GM21515 (cell line): ENCODE measurements around the gene SLC16A8.
"Not testable (repeated sequence)": the region's sequence is repeated elsewhere in the genome, so short reads cannot be mapped to it uniquely, and the experiment has no call there.

Experiments used
- ATAC-seq: cut with Tn5 transposase; IDR thresholded peaks from one replicate; pipeline ENCODE4 v1.9.1; 2021; ENCODE audit not compliant: unreplicated experiment

Gene SLC16A8

DNA sequence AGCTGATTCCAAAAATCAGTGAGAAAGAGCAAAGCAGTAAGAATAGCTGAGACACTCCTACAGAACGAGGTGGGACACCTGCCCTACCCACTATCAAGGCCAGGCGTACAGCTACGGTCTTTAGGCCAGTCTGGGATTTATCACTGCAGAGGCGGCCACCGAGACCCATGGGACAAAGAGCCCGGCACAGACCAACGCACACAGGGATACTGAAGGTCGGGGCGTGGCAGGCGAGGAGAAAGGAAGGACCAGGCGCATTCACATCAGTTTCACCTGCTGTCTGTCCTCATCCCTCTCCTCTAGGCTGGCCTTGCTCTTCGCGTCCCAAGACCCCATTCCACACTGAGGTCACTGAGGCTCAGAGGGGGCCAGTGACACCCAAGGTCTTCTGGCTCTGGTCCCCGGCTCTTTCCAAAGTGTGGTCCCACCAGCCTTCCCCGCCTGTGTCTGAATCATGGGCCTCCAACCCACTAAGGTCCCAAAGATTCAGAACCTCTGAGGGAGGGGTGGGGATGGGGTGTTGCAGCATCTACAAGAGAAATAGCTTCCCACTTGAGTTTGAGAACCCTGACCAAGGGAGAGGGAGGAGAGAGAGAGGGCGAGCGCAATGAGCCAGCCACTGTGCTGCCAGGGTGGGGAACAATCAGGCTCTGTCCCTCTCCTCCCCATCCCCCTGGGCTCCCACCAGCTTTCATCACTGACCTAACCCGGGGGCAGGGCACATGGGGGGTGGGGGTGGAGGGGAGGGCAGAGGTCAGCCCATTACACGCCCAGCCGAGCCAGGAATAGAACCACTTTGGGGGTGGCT lies 34.0 kb downstream of the SLC16A8 start:
- no peak for ATAC-seq

DNA sequence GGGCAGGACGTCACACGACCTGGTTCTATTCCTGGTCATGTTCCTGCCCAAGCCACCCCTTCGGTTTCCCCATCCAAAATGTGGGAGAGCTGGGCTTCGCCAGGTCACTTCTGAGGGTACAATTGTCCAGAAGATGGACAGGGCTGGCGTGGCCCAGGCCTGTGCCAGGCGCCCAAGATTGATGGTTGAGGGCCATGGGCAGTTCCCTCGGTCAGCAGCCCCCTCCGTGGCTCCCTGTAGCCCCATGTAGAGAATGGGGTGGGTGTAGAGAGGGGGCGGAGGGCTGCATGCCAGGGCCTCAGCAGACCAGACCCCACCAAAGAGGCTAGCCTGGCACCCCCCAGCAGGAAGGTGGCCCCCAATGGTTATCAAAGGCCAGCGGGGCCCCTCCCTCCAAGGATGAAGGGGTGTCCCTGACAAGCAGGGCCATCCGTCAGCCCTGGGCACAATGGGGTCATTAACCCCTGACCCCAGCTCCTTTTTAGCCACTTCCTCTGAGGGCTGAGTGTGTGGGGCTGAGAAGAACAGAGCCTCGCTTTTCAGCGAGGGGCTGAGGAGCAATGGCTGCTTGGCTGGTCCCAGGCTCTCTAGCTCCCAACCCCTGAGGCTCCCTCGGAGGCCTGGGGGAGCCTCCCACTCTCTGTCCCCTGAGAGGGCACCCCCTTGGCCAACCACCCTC lies 37.8 kb downstream of the SLC16A8 start:
- no peak for ATAC-seq

DNA sequence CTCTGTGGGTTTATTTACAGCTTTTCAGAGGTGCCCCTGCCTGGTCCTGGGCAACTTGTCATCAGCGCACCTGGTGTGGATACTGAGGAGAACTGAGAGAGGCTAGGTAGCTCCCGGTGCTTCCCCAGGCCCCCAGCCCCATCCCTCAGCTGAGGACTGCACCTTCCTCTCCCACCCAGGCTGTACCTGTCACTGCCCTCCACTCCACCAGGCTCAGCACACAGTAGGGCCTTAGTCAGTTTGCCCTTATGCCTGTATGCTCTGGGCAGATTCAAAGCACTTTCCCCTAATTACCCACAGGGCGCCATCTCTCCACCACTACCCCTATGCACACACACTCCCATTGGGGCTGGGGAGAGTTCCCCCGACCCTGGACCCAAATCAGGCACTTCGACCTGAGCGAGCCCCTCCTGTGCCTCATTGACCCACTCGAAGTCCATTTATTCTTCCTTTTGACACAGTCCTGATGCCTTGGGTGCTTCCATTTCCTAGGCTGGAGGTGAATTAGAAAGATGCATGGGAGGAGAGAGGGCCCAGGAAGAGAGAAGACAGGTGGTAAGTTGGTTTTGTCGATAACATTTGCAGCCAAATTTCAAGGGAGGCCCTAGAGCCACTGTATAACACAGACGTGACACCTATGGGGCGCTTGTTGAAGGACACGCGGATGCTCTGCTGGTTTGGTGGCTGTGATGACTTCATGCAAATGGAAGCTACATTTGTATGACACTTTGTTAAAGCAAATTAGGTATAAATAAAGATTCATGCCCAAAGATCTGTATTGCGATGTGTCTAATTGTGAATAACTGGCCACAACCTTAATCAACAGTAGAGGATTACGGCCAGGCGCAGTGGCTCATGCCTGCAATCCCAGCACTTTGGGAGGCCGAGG lies 40.6 kb downstream of the SLC16A8 start:
- no peak for ATAC-seq

DNA sequence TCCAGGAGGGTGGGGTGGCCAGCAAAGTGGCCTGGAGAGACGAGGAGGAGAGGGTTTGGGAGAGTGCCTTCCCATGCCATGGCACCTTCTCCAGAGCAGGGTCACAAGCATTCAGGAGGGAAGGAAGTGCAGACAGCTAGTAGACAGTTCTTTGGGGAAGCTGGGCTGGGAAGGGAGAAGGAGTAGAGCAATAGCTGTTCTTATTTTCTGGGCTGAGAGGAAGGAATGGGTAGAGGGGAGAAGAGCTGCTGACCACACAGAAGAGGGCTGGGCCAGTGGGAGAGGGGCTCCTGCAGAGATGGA lies 41.5 kb downstream of the SLC16A8 start:
- ATAC-seq: no peak

DNA sequence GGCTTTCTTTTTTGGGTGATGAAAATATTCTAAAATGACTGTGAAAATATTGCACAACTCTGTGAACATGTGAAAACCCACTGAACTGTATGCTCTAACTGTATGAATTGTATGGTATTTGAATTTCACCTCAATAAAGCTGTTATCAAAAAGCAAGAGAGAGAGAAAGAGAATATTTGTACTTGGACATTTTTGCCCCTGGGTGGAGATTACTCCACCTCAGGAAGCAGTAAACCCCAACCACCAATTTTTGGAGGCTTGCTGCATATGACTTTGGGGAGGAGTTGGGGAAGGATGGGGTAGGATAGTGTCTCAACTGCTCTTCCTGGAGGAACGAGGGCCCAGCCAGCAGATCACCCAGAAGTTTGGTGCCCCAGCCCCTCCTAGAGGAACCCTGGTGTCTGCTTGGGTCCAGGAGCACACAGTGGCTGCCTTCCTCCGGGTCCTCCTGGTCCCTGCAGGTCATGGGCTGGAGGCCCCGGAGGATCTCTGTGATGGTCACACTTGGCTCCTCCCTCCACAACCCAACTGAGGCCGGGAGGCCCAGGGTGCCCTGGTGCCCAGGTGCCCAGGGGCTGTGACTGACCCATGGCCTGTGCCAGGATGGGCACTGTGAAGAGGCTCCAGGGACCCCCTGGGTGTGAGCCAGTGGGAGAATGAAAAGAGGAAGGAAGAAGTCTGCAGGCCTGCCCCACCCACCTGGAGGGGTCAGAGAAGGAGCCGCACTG lies 42.1 kb downstream of the SLC16A8 start:
- no peak for ATAC-seq

DNA sequence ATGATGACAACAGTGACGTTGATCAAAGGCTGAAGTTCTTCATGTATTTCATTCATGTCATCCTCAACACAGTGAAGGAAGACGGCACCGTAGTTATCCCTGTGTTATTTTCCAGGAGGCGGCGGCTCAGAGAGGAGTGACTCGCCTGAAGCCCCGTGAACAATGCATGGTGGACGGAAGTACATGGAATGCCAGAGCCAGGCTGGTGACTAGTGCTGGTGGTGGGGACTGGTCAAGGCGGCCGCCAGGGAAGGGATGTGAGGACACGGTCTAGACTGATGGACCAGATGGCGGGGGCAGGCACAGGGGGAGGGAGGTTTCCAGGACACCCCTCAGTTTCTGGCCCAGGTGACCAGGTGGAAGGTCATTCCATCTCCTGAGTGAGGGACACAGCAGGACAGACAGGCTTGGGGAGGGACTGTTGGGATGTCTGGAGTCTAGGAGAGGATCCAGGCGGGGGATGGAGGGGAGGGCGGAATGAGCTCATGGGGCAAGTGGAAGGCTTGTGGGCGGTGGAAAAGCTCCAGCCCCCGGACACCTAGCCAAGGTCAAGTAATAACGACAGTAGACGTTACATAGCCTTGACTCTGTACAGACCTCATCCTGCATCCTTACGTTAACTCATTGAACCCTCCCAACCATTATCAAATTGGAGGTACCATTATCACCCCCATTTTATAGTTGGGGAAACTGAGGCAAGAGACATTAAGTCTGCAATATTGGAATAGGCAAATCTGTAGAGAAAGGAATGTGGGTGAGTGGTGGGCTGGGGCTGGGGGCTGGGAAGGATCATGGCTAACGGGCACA lies 42.8 kb downstream of the SLC16A8 start:
- ATAC-seq: no peak

DNA sequence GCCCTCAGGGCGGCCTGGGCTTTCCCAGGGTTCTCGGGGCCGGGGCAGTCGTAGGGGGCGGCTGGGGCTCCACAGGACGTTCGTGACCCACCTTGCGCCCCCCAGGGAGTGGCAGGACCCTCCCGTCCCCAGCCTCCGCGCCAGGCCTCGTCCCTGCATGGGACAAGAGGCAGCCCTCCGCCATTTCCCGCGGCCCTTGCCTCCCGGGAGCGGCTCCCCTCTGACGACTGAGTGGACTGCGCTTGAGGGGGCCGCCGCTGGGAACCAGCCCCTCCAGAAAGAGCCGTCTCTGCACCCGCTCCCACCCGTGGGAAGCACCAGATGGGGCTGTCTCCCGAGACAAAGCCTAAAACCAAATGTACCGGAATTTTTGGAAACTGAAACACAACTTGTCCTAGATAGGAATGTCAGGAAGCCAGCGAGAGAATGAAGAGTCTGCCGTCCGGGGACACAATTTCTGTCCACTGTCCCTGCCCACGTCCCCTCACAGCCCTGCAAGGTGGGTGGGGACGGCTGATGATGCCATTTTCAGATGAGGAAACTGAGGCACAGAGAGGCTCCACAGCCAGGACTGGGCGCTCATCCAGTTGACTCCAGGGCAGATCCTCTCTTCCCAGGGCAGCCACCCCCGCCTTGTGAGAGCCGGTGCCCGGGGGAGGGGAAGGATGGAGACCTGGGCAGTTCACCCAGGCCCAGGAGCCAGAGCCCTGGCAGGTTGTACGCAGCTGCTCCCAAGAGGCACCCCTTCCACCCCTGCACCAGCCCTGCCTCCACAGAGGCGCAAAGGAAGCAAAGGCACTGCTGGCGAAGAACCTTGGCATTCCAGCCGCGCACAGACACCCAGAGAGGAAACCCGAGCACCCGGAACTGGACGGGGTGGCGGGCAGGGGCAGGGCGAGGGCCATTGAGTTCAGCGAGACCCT lies 44.8 kb downstream of the SLC16A8 start:
- ATAC-seq: no peak

DNA sequence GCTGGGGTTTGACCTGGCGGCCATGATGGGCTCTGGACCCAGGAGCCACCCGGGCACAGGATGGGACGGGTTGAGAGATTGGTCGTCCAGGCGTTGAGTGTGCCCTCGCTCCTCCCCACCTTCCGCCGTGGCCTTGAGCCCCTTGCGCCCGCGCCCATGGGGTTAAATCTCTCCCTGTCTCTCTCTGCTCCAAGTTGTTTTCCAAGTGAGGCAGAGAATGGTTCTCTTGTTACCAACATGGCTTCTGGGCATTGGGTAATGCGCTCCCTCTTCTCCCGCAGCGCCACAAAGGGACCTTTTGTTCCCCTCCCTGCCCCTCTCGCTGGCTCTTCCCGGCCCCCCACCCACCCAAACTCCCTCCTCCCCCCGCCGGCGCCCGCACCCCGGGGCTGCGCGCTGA lies 45.6 kb downstream of the SLC16A8 start:
- no peak for ATAC-seq

DNA sequence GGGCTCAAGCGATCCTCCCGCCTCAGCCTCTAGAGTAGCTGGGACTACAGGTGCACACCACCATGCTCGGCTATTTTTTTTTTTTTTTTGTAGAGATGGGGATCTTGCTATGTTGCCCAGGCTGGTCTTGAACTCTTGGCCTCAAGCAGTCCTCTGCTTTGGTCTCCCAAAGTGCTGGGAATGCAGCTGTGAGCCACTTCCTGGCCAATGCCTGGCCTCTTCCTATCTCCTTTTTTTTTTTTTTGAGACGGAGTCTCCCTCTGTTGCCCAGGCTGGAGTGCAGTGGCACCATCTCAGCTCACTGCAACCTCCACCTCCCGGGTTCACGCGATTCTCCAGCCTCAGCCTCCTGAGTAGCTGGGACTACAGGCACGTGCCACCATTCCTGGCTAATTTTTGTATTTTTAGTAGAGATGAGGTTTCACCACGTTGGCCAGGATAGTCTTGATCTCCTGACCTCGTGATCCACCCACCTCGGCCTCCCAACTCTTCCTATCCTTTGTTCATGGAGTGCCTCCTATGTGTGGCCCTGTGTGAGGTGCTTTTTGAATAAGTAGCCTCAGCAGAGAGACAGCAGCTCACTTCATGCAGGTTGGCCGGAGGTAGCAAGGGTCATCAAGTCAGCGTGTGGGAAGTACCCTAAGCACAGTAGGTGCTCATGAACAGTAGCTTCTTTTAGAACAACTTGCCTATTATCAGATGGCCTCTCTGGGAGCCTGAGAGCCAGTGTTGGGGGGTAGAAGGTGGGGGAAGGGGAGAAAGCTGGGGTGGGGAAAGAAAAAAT lies 46.4 kb downstream of the SLC16A8 start:
- ATAC-seq: not testable (repeated sequence)

DNA sequence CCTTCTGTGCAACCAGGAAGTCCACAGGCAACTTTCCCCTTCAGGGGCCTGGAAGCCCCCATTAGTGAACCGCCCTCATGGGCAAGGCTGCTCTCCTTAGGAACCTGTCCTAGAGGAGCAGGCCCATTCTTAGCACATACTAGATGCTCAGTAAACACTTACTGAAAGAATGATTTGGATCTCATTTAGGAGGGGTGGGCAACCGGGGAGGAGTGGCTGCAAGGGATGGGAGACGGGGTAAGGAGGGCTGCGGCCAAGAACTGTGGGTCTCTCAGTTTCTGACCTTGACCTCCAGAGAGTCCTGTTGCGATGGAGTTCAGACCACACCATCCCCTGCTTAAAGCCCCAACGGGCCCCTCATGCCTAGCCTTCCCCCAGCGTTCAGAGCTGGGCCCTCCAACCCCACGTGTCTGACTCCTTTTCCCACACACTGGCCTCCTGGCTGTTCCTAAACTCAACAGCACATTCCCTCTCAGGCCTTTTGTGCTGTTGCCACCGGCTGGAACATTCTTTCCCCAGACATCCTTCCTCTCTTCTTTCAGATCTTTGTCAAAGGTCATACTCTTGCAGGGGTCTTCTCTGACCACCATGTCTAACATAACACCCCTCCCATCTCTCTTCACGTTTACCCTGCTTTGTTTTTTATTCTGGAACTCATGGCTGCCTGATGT lies 47.5 kb downstream of the SLC16A8 start:
- no peak for ATAC-seq

DNA sequence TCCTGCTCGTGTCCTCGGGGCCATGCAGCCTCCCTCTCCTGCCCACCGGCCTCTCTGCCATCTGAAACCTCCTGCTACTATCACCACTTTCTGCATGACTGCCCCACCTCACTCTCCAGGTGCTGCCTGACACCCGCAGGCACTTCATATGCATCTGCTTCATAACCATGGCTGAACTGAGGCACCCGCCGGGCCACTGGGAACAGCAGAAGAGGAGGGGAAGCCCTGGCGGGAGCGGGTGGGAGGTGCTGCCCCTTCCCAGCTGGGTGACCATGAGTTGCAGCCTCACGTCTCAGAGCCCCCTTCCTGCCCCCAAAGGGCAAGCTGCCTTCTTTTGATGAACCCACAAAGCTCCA lies 48.5 kb downstream of the SLC16A8 start:
- ATAC-seq: no peak

DNA sequence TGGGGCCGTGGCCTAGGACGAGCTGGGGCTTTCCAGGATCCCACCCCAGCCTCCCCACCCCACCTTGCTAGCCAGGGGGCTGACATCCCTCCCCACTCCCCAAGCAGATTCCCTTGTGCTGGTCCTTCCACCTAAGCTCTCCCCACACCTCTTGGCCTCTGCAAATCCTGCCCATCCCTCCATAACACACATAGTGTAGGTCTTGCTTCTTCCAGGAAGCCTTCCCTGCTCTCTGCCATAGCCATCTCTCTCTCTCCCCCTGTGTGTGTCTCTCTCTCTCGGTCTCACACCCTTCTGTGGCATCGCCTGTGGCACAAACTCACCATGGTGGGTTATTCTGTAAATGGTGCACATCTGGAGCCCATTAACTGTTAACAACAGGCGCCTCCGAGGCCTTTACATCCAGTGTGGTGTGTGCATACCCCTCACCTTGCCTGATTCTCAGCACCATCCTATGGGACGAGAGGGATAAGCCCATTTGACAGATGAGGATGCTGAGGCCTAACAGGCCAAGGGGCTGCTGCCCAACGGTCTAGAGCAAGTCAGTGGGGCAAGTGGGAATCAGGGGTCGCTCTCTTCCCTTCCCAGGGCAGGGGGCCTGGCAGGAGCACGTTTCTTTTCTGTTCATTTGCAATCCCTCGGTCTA lies 49.0 kb downstream of the SLC16A8 start:
- no peak for ATAC-seq

DNA sequence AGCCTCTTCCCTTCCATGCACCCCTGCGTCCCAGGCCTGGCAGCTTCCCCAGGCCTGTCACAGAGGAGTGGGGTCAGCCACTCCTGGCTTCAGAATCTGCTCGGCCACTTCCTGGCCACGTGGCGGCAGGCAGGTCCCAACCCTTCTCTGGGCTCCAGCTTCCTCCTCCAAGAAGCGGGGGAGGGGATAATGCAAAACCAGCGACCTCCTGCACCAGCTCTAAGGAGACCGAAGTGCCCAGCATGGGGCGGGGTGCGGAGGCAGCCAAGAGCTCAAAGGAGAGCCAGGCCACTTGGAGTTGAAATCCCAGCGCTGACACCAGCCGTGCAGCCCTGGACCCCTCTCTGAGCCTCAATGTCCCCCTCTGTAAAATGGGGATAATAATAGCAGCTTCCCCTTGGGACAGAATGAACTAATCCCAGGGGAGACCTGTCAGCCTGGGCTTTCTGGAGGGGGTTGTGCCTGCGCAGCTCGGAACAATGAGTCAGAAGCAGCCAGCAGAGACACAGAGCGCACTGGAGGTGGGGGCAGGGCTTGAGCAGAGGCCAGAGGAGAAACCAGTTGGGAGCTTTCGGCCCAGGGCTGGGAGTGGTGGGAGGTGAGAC lies 49.6 kb downstream of the SLC16A8 start:
- no peak for ATAC-seq

DNA sequence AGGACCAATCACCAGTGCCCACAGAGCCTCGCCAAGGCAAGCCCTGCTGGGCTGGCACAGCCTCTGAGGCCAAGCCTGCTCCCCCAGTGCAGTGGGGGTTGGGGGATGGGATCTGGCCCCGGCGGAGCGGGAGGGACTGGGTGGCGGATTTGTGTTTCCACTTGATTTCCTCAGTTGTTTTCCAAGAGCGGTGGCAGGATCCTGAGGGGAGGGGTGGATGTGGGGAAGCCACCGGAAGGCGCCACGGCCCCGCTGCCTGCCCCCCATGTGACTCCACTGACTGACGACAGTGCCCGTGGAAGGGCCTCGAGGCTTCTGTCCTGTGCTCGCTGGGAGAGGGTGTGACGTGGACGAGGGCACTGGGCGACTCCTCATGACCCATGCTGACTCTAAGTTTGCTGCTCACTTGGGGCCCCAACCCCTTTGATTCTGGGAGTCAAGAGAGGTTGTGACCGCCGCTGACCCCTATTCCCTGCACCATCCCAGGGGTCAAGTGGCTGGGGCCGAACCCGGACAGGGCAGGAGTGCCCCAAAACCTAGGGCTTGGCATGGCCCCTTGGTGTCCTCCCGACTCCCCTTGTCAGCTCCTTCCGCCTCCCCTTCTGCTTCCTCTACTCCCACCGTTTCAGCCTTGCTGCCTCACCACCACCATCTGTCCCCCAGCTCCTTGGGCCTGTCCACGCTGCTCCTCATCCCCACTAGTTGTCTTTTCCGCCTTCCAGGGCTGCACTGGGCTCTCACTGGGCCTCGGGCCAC lies 50.3 kb downstream of the SLC16A8 start:
- no peak for ATAC-seq

DNA sequence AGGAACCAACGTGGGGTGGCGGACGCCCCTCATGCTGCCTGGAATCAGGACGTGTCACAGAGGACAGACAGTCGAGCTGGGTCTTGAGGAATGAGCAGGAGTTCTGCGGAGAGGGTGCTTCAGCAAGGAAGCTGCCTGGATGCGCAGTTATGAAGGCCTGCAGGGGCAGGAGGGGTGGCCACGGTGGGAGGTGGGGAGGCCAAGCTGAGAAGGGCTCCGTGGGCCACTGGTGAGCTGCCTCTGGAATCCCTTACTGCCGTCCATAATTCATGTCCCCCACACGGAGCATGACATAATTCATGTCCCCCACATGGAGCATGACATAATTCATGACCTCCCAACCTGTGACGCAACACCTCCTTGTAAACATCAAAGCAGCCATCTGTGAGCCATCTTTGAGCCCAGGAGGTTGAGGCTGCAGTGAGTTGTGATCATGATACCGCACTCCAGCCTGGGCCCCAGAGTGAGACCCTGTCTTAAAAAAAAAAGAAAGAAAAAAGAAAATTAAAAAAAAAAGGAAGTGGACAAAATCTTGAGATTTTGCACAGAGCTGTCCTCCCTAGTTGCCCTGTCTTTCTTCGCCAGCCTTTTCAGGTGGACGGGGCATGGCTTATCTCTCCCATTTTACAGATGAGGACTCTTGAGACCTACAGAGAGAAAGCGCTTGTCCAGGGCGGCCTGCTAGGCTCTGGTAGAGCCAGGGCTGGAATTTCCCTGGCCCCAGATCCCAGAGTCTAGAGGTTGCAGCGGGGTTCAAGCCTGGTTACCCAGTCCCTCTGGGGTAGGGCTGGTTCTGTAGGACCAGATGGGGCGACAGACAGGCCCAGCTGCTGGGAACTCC lies 51.1 kb downstream of the SLC16A8 start:
- ATAC-seq: no peak

DNA sequence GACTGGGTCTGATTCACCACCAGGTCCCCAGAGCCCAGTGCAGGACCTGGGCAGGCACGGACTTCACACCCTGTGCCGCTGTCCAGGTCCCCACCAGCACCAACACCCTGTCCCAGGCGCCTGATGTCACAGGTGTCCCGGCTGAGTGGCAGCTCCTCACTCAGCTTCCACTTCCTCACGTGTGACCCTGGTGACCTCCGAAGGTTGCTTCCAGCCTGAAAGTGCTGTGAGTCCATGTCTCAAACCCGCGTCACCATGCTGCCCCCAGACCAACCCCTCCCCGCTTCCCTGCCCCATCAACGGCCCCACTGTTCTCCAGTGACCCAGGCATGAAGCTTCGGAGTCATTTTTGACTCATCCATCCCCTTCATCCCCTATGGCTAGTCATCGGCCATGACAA lies 52.5 kb downstream of the SLC16A8 start:
- ATAC-seq: no peak
